A549 (cell line): Measurements from ENCODE around the gene IPP. TPM values are rescaled to one million over a fixed set of nuclear protein-coding genes. Genes with fewer than 3 reads are reported as not detected.

Experiments
- ATAC-seq, 2 experiments: fragments of 200-7000 bp in 1 of 2; fragments of >200 bp in 1 of 2; cut with Nextera tagmentation in 1 of 2; cut with Tn5 transposase in 1 of 2; 3 replicates each; pipeline versions ENCODE4 v1.8.0 to v1.9.1; 2018 to 2020; ENCODE audit warnings: mild to moderate bottlenecking in 1 of 2, moderate library complexity in 1 of 2
- CTCF ChIA-PET: fragments of 300-600 bp; sonication (Branson Sonifier 250); formaldehyde crosslinking; extraction: SDS; loops from one replicate; lab custom pipeline; 2021; ENCODE audit warnings: antibody characterized with exemption, inconsistent platforms; lab: Yijun Ruan, JAX
- POLR2A ChIA-PET: fragments of 350-600 bp; formaldehyde crosslinking; extraction: SDS; loops from one replicate; lab custom pipeline; 2021; ENCODE audit warnings: antibody characterized with exemption, inconsistent platforms; lab: Yijun Ruan, JAX
- DNase-seq, 2 experiments: peaks; one replicate each; pipeline versions ENCODE4 v3.0.0 to v3.0.0-alpha.2; 2011 to 2016; ENCODE audit warnings: low read depth in 1 of 2, low spot score in 1 of 2
- FAIRE-seq: peaks from 2 replicates; lab custom pipeline; 2011; peaks lifted over from hg19 to GRCh38; lab: Jason Lieb, UNC
- H3K27ac ChIP-seq, 2 experiments: fragments of >200 bp; sonication (Bioruptor Twin); formaldehyde crosslinking; 3 replicates each; pipeline ENCODE4 v1.5.1; 2016 to 2017
- H3K4me1 ChIP-seq: fragments of >200 bp; sonication (Bioruptor Twin); formaldehyde crosslinking; 3 replicates; pipeline ENCODE4 v1.6.1; 2016
- H3K4me2 ChIP-seq: fragments of >200 bp; sonication (Bioruptor Twin); formaldehyde crosslinking; 3 replicates; pipeline ENCODE4 v1.6.1; 2016
- H3K4me3 ChIP-seq: fragments of >200 bp; sonication (Bioruptor Twin); formaldehyde crosslinking; 3 replicates; pipeline ENCODE4 v1.5.1; 2016
- H3K9me3 ChIP-seq: fragments of >200 bp; sonication (Bioruptor Twin); formaldehyde crosslinking; 3 replicates; pipeline ENCODE4 v1.6.1; 2016
- CBX2 ChIP-seq: fragments of 200-600 bp; sonication (generic); IDR thresholded peaks from 2 replicates; pipeline ENCODE4 v1.6.1; 2016; ENCODE audit warnings: low read depth, mild to moderate bottlenecking, borderline replicate concordance
- CBX8 ChIP-seq: fragments of 200-600 bp; sonication (generic); IDR thresholded peaks from 2 replicates; pipeline ENCODE4 v1.6.1; 2016
- CHD2 ChIP-seq: fragments of 150-350 bp; IDR thresholded peaks from 2 replicates; pipeline ENCODE4 v1.6.1; 2014; ENCODE audit warnings: low read length; ENCODE audit not compliant: partially characterized antibody
- CHD4 ChIP-seq: fragments of 200-600 bp; sonication (generic); IDR thresholded peaks from 2 replicates; pipeline ENCODE4 v1.6.1; 2016; ENCODE audit warnings: antibody characterized with exemption, mild to moderate bottlenecking, borderline replicate concordance
- CTCF ChIP-seq: fragments of >200 bp; sonication (Bioruptor Twin); formaldehyde crosslinking; IDR thresholded peaks from 3 replicates; pipeline ENCODE4 v1.5.1; 2016
- E2F6 ChIP-seq: IDR thresholded peaks from 2 replicates; pipeline ENCODE4 v1.6.1; 2012; ENCODE audit warnings: low read depth, borderline replicate concordance
- EHF ChIP-seq: fragments of 250-450 bp; sonication (Bioruptor Pico); IDR thresholded peaks from 2 replicates; pipeline ENCODE4 v1.5.0; 2020; ENCODE audit warnings: mild to moderate bottlenecking
- FOXS1 ChIP-seq: fragments of 250-450 bp; sonication (Bioruptor Pico); IDR thresholded peaks from 2 replicates; pipeline ENCODE4 v1.5.0; 2020; ENCODE audit warnings: mild to moderate bottlenecking, moderate library complexity
- HDAC2 ChIP-seq: fragments of 200-600 bp; sonication (generic); IDR thresholded peaks from 2 replicates; pipeline ENCODE4 v1.6.1; 2016
- HEYL ChIP-seq: fragments of 250-450 bp; sonication (Bioruptor Pico); IDR thresholded peaks from 2 replicates; pipeline ENCODE4 v1.8.0; 2021; ENCODE audit warnings: mild to moderate bottlenecking, moderate library complexity
- HMGXB4 ChIP-seq: fragments of 250-450 bp; sonication (Bioruptor Pico); IDR thresholded peaks from 2 replicates; pipeline ENCODE4 v1.5.0; 2021; ENCODE audit warnings: mild to moderate bottlenecking, moderate library complexity, borderline replicate concordance
- HOXA7 ChIP-seq: fragments of 250-450 bp; sonication (Bioruptor Pico); IDR thresholded peaks from 2 replicates; pipeline ENCODE4 v1.5.0; 2020; ENCODE audit warnings: mild to moderate bottlenecking, moderate library complexity
- HOXB13 ChIP-seq: fragments of 250-450 bp; sonication (Bioruptor Pico); IDR thresholded peaks from 2 replicates; pipeline ENCODE4 v1.5.0; 2020; ENCODE audit warnings: low read depth, mild to moderate bottlenecking, moderate library complexity
- JUNB ChIP-seq: fragments of >200 bp; sonication (Bioruptor Twin); formaldehyde crosslinking; IDR thresholded peaks from 2 replicates; pipeline ENCODE4 v1.6.1; 2016
- KDM5A ChIP-seq: fragments of 200-600 bp; sonication (generic); IDR thresholded peaks from 2 replicates; pipeline ENCODE4 v1.6.1; 2016; ENCODE audit warnings: antibody characterized with exemption, mild to moderate bottlenecking
- MAFK ChIP-seq: fragments of 450-650 bp; IDR thresholded peaks from 2 replicates; pipeline ENCODE4 v1.6.1; 2014; ENCODE audit not compliant: partially characterized antibody
- MAX ChIP-seq: IDR thresholded peaks from 2 replicates; pipeline ENCODE4 v1.6.1; 2012
- NPAS2 ChIP-seq: fragments of 250-450 bp; sonication (Bioruptor Pico); IDR thresholded peaks from 2 replicates; pipeline ENCODE4 v1.8.0; 2022; ENCODE audit warnings: mild to moderate bottlenecking, moderate library complexity, borderline replicate concordance
- NR3C1 ChIP-seq: fragments of >200 bp; sonication (Bioruptor Twin); formaldehyde crosslinking; IDR thresholded peaks from 3 replicates; pipeline ENCODE4 v1.6.1; 2017
- PHF8 ChIP-seq: fragments of 200-600 bp; sonication (generic); IDR thresholded peaks from 2 replicates; pipeline ENCODE4 v1.6.1; 2016; ENCODE audit warnings: low read depth, mild to moderate bottlenecking, antibody characterized with exemption, moderate library complexity, borderline replicate concordance
- RAD21 ChIP-seq, 2 experiments: fragments of >200 bp in 1 of 2; sonication (Bioruptor Twin) in 1 of 2; formaldehyde crosslinking in 1 of 2; IDR thresholded peaks in 1 of 2; conservative IDR thresholded peaks in 1 of 2; 2 replicates in 1 of 2; 3 replicates in 1 of 2; pipeline ENCODE4 v1.6.1; 2012 to 2018; ENCODE audit warnings: inconsistent platforms in 1 of 2
- RARB ChIP-seq: fragments of 250-450 bp; sonication (Bioruptor Pico); IDR thresholded peaks from 2 replicates; pipeline ENCODE4 v1.8.0; 2021; ENCODE audit warnings: mild to moderate bottlenecking, moderate library complexity
- SMC3 ChIP-seq: fragments of >200 bp; sonication (Bioruptor Twin); formaldehyde crosslinking; IDR thresholded peaks from 3 replicates; pipeline ENCODE4 v1.6.1; 2018; ENCODE audit warnings: inconsistent platforms
- TFCP2L1 ChIP-seq: fragments of 250-450 bp; sonication (Bioruptor Pico); IDR thresholded peaks from 2 replicates; pipeline ENCODE4 v1.5.0; 2021; ENCODE audit warnings: mild to moderate bottlenecking
- TP53 ChIP-seq: fragments of 250-450 bp; sonication (Bioruptor Pico); IDR thresholded peaks from 2 replicates; pipeline ENCODE4 v1.5.0; 2021; ENCODE audit warnings: mild to moderate bottlenecking, moderate library complexity
- USF2 ChIP-seq: fragments of 450-650 bp; IDR thresholded peaks from 2 replicates; pipeline ENCODE4 v1.6.1; 2014; ENCODE audit warnings: antibody characterized with exemption
- ZC3H11A ChIP-seq: fragments of 450-650 bp; IDR thresholded peaks from 2 replicates; pipeline ENCODE4 v1.6.1; 2014; ENCODE audit warnings: antibody characterized with exemption, mild to moderate bottlenecking
- ZFP36 ChIP-seq: fragments of 450-650 bp; IDR thresholded peaks from 2 replicates; pipeline ENCODE4 v1.6.1; 2014; ENCODE audit warnings: borderline replicate concordance; ENCODE audit not compliant: partially characterized antibody
- WGBS: methylation state at CpG from one replicate; pipeline ENCODE4 v1.1.6; 2017; ENCODE audit errors: missing lambda C conversion rate; 5-methylcytosine and 5-hydroxymethylcytosine counted together
- polyA plus RNA-seq, 4 experiments: library from polyadenylated mRNA; depleted of rRNA in 3 of 4; stranded (reverse); fragments of >200 nt; fragmentation: RNase III in 1 of 4; extraction: RNeasy Plus Mini Kit Qiagen cat#74134 plus additional on column Dnase treatment in 1 of 4; gene quantifications; 2 replicates in 3 of 4; 3 replicates in 1 of 4; pipeline ENCODE4 v1.2.3, GENCODE V29; 2011 to 2017
- TF ChIP-seq, protein P1 (sequence below): fragments of >200 bp; sonication (Bioruptor Twin); formaldehyde crosslinking; IDR thresholded peaks from 2 replicates; pipeline ENCODE4 v1.6.1; 2016

IPP gene
- polyA plus RNA-seq, 2 of the 4 experiments (the other 2 are of a cell fraction), result 7.6 to 11.9 TPM

- peak; percentile 16; the same call in 1 of the 2 replicates for TF ChIP-seq PHF8
- no peak for TF ChIP-seq CTCF
- no peak for TF ChIP-seq SMC3
- TF ChIP-seq, protein P1, sequence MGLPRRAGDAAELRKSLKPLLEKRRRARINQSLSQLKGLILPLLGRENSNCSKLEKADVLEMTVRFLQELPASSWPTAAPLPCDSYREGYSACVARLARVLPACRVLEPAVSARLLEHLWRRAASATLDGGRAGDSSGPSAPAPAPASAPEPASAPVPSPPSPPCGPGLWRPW, result no peak
- no peak for TF ChIP-seq CBX8
- TF ChIP-seq ZFP36, result no peak
- TF ChIP-seq CBX2, result no peak
- 0 out of 2 replicates have a peak, but pooled peaks have one; percentile 37 for TF ChIP-seq HOXA7 (CRISPR knock-in tag)
- 0 out of 2 replicates have a peak, but pooled peaks have one; percentile 17 for TF ChIP-seq TFCP2L1
- no peak for TF ChIP-seq FOXS1 (CRISPR knock-in tag)
- TF ChIP-seq ZC3H11A, result no peak
- TF ChIP-seq USF2, result no peak
Measured at GRCh38 chr1:45686288-45687013, 64.0 kb downstream of the IPP start, which contains the start of gene GPBP1L1 (continued).

GRCh38 chr1:45686015-45686287 is 64.5 kb downstream of the IPP start:
- Histone ChIP-seq H3K4me1 (peaks cover 36% of the 10 kb centered on the region; the same call in 2 of the 3 replicates), H3K4me3 (peak overlapping the region; percentile 83), H3K4me2 (peak overlapping the region; percentile 81)
- POLR2A ChIA-PET, result interaction anchor here (0.5 to 2.2 kb wide), 11 partner anchors 8 to 424 kb away, joined by 3 to 9 read pairs (median 4); partner anchors contain the start of gene PRDX1
- FAIRE-seq (no peak), DNase-seq (no peak)
- CTCF ChIA-PET, result interaction anchor here (0.9 kb wide), 1 partner anchor 204 kb away, joined by 3 read pairs; no protein-coding TSS in a partner anchor
- TF ChIP-seq MAX, result no peak
- TF ChIP-seq RAD21 (conservative IDR thresholded peaks at IDR 0.05 in 1 of 2, IDR thresholded peaks at IDR 0.05 in 1 of 2), result no peak
- TF ChIP-seq, all 56 proteins: peak for 0
- H3K27ac ChIP-seq, result peak overlapping the region; percentile 97 to 98
- no peaks in the 10 kb centered on the region for H3K9me3 ChIP-seq
- 6% methylated on average over 21 of the region's 27 CpGs for WGBS
- ATAC-seq, result peak in 1 of 2 experiments; percentile 14; a peak in 4 of 6 replicates

DNA sequence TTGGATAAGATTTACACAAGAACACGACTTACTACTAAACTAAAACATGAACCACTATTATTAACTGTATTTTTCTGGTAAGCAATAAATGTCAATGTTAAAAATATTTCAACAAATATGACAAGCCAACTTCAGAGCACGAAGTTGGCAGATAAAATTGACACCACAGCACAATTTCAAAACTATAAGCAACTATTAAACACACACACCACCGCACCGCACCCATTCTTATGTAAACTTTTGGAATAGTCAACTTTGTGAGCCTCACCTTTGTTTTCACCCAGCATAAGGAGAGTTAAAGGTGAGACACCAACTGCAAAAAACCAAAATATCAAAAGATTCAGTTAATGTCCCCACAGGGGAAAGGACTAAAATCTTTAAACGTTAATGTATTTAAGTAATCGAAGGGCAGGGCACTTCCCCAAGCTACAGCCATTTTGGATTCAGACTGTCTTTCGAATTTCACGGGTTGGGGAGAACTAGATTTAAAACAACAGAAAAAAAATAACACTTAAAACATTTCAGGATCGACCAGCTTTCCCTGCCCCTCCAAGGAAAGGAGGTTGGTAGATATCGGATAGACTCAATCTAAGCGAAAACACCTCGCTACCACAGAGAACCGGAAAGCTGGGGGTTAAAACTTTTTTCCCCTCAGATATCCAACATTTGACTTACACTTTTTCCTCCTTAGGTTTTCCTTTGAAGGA is 65.0 kb downstream of the IPP start:
- TF ChIP-seq MAFK, result peak; percentile 12
- no peak for TF ChIP-seq HOXA7 (CRISPR knock-in tag)
- TF ChIP-seq HEYL, result no peak
- TF ChIP-seq CHD2, result no peak
- no peak for TF ChIP-seq E2F6
- 0 out of 2 replicates have a peak, but pooled peaks have one; percentile 3 for TF ChIP-seq KDM5A
- no peak for TF ChIP-seq NR3C1
- no peak for TF ChIP-seq HDAC2
- TF ChIP-seq HOXB13 (CRISPR knock-in tag), result no peak
- no peak for TF ChIP-seq CHD4
- TF ChIP-seq JUNB, result no peak
- no peak for TF ChIP-seq EHF (CRISPR knock-in tag)
- no peak for TF ChIP-seq TP53 (CRISPR knock-in tag)
- TF ChIP-seq NPAS2 (CRISPR knock-in tag), result no peak
- no peak for TF ChIP-seq RARB (CRISPR knock-in tag)
- TF ChIP-seq HMGXB4, result no peak
- TF ChIP-seq, all 56 proteins: peak for 2
- ChIA-PET CTCF (no interaction called here), POLR2A (interaction anchor here (0.6 to 2.2 kb wide), 8 partner anchors 7 to 199 kb away, joined by 3 to 9 read pairs (median 4); partner anchors contain the start of gene PRDX1)
- no peak for FAIRE-seq
- H3K9me3 ChIP-seq, result no peaks in the 10 kb centered on the region
- under 1% methylated on average over 13 of the region's 13 CpGs for WGBS
- peak overlapping the region; percentile 83 for H3K4me3 ChIP-seq
- peak overlapping the region; percentile 81 for H3K4me2 ChIP-seq
- peaks cover 41% of the 10 kb centered on the region; the same call in 2 of the 3 replicates for H3K4me1 ChIP-seq
- ATAC-seq, result no peak
- H3K27ac ChIP-seq, result peak overlapping the region; percentile 97 to 98
- DNase-seq, result peak; percentile 6 to 15
